ENCODE measurements around the gene RPRD1B.

RPRD1B gene

GRCh38 chr20:38108986-38109541, 75.5 kb downstream of the RPRD1B start:
- DNase-seq (ENCODE audit: low spot score), result no peak
- TF ChIP-seq, protein P1, sequence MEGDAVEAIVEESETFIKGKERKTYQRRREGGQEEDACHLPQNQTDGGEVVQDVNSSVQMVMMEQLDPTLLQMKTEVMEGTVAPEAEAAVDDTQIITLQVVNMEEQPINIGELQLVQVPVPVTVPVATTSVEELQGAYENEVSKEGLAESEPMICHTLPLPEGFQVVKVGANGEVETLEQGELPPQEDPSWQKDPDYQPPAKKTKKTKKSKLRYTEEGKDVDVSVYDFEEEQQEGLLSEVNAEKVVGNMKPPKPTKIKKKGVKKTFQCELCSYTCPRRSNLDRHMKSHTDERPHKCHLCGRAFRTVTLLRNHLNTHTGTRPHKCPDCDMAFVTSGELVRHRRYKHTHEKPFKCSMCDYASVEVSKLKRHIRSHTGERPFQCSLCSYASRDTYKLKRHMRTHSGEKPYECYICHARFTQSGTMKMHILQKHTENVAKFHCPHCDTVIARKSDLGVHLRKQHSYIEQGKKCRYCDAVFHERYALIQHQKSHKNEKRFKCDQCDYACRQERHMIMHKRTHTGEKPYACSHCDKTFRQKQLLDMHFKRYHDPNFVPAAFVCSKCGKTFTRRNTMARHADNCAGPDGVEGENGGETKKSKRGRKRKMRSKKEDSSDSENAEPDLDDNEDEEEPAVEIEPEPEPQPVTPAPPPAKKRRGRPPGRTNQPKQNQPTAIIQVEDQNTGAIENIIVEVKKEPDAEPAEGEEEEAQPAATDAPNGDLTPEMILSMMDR (IDR thresholded peaks at IDR 0.05; ENCODE audit: extremely low read depth, missing control alignments), result no peak

- DNase-seq (ENCODE audit: low spot score), result no peak
Measured at GRCh38 chr20:38109591-38110524, 76.3 kb downstream of the RPRD1B start.

DNA sequence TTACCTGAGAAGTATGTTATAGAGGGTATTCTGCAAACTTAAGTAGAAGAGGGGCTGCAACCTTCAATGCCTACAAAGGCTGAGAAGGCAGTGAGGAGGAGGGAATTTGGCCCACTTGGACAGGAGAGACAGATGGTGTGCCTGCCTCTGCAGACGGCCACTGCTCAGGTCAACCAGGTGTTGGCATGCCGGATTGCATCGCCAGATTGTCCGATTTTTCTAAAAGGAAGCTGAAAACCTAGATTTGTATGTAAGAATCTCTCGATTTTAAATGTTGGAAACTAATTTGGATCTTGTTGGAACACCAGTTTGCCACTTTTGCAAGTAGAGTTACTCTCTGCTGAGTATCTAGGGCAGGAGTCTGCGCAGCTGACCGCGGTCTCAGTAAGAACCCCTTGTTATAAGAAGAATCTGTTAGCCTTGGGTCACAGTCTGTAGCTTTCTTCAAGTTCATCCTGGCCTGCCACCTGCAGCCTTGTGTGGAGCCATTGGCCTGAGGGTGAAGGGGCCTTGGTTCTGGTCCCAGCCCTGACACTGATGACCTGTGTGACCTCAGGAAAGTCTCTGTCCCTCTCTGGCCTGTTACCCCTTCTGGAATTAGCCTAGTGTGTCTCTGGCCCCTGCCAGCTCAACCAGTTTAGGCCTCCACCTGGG, 77.1 kb downstream of the RPRD1B start:
- TF ChIP-seq, protein P1 (IDR thresholded peaks at IDR 0.05; ENCODE audit: extremely low read depth, missing control alignments), result no peak
- no peak for DNase-seq (ENCODE audit: low spot score)

More at GRCh38 chr20:38109591-38110524, 76.3 kb downstream of the RPRD1B start:
- TF ChIP-seq, protein P1 (IDR thresholded peaks at IDR 0.05; ENCODE audit: extremely low read depth, missing control alignments), result no peak

DNA sequence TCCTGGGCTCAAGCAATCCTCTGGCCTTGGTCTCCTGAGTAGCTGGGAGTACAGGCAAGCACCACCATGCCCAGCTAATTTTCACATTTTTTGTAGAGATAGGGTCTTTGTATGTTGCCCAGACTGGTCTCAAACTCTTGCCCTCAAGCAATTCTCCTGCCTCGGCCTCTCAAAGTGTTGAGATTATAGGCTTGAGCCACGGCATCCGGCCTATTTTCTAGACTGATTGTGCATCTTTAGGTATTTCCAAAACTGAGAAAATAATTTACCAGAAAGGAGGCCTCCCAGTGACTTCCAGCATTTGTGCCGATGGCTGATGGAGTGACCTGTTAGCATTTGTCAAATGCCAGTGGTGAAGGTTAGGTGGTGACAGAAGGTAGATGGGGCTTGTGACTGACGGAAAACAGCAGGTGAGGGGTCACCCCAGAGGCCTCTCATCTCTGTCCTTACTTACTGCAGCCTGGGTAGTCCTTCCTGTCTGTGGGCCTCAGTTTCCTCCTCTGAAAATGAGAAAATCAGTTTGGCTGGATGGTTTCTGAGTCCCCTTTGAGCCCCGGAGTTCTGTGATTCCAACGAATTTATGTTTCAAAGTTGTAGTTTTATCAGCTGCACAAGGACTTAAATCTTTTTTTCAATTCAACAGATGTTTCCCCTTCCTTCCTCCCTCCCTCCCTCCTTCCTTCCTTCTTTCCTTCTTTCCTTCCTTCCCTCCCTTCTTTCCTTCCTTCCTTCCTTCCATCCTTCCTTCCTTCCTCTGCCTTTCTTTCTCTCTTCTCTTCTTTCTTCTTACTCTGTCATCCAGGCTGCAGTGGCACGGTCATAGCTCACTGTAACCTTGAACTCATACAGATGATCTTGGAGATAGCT, 78.1 kb downstream of the RPRD1B start:
- no peak for DNase-seq (ENCODE audit: low spot score)
- TF ChIP-seq, protein P1 (IDR thresholded peaks at IDR 0.05; ENCODE audit: extremely low read depth, missing control alignments), result no peak

GRCh38 chr20:38112261-38112929, 78.8 kb downstream of the RPRD1B start:
- DNase-seq (ENCODE audit: low spot score), result no peak
- TF ChIP-seq, protein P1 (IDR thresholded peaks at IDR 0.05; ENCODE audit: extremely low read depth, missing control alignments), result no peak

DNA sequence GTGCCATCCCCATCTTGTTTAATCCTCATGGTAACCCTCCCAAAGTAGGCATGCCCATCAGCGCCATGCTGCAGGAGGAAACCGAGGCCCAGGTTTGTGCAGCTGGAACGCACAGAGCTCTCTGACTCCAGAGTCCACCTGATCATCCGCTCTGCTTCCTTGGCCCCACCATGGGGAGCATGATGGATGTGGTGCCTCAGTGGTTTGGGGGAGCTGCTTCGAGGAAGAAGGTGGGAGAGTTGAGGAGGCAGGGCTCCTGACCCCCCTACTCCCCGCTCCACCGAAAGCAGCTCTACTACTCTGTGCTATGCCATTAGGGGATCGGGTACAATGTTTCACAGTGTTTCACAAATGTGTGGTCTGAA, 79.4 kb downstream of the RPRD1B start:
- TF ChIP-seq, protein P1 (IDR thresholded peaks at IDR 0.05; ENCODE audit: extremely low read depth, missing control alignments), result no peak
- DNase-seq (ENCODE audit: low spot score), result no peak
